ENCODE data around the gene SLC35C1. TPM values are rescaled to one million over a fixed set of nuclear protein-coding genes. Genes with fewer than 3 reads are reported as not detected.
A peak's percentile ranks its signal among the peaks of the same experiment; 100 is the strongest.

Gene SLC35C1
- total RNA-seq, 2 donors from 2014 or later, result 12.4 to 13.3 TPM

- ATAC-seq (no peak), DNase-seq (no peak)
- intact Hi-C loops (cut with DNase I), result no loop called here
These were observed 50.4 kb downstream of the SLC35C1 start for GRCh38 chr11:45855308-45855707.

GRCh38 chr11:45856044-45856468 lies 51.1 kb downstream of the SLC35C1 start:
- intact Hi-C loops (cut with DNase I), result no loop called here
- DNase-seq, result no peak
- peak in 1 of 2 donors; percentile 0 for ATAC-seq

- DNase-seq (peak; percentile 54), ATAC-seq (peak; percentile 58 to 70)
- intact Hi-C loops (cut with DNase I), result no loop called here
These were observed 53.1 kb downstream of the SLC35C1 start for GRCh38 chr11:45857961-45858474.

GRCh38 chr11:45858751-45859398 lies 53.9 kb downstream of the SLC35C1 start:
- intact Hi-C loops (cut with DNase I), result no loop called here
- ATAC-seq (no peak), DNase-seq (no peak)

- ATAC-seq, result peak; percentile 86 to 89
- intact Hi-C loops (cut with DNase I), result no loop called here
- peak; percentile 93 for DNase-seq
These were observed 54.8 kb downstream of the SLC35C1 start for GRCh38 chr11:45859661-45860140.

GRCh38 chr11:45860348-45860747 lies 55.4 kb downstream of the SLC35C1 start:
- ATAC-seq (no peak), DNase-seq (no peak)
- intact Hi-C loops (cut with DNase I), result no loop called here

- no peak for ATAC-seq
- intact Hi-C loops (cut with DNase I), result no loop called here
- DNase-seq, result no peak
These were observed 56.0 kb downstream of the SLC35C1 start for GRCh38 chr11:45860764-45861510.

Other genes with a start within 250 kb of the SLC35C1 start
- gene CHST1, start 139.5 kb upstream of the SLC35C1 start, total RNA-seq, result 1 to 10 TPM; 3.2 to 3.5 TPM
- gene CRY2, start 42.3 kb downstream of the SLC35C1 start, total RNA-seq, result 10 to 100 TPM; 59.2 to 62.9 TPM
- gene MAPK8IP1, start 80.5 kb downstream of the SLC35C1 start, total RNA-seq, result 1 to 10 TPM; 5.0 to 6.9 TPM
- under 1 TPM; 0.47 to 0.50 TPM for gene FREY1, start 102.1 kb downstream of the SLC35C1 start, total RNA-seq
- gene PEX16, start 112.7 kb downstream of the SLC35C1 start, total RNA-seq, result 10 to 100 TPM; 13.6 to 18.4 TPM
- under 1 TPM; 0.32 to 0.50 TPM for gene LARGE2, start 117.5 kb downstream of the SLC35C1 start, total RNA-seq

All from left cardiac atrium (tissue), 4 donors.